DMS 273 (cell line): ENCODE results near the gene PLEKHG3.

Experiments
- DNase-seq: peaks from one replicate; lab custom pipeline; 2025; ENCODE audit not compliant: unreplicated experiment; lab: John Stamatoyannopoulos, UW

PLEKHG3 gene

DNA sequence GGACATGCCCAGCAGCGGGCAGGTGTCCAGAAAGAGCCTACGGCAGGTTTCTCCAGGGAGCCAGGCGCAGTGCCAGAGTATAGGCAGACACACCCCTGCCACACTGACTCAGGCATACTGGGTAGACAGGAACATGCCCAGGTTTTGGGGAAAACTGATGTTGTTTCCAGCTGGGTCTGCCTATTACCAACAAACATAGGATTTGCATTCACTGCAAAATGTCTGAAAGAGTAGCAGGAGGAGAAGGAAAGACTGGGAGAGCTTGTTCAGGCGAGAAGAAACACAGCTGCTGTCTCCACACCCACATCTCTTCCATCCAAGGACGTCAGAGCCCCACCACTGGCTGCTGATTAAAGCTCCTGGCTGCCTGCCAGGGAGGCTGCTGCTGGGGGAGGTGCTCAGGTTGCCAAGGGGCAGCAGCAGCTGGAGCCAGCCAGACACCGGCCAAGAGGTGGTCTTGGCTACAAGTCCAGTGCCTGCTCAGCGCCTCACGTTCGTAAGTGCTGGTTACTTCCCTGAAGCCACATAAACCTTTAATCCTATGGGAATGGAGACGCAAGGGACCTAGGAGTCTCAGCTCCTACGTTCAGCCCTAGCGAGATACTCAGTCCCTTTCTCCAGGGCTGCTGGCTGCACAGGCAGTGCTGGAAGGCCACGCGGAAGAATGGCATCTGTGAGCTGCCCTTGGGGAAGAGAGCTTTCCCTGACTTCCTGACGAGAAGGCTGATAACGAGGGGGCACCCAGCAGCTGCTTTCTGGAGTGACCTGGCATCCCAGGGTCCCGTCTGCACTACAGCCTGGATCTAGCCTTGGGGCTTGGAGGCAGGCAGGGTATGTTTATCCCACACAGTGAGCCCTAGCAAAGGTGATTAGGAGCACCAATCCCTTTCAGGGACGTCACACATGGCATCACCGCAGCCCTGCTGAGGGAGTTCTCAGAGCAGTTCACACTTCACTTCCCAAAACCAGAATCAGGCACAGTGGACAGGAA is 58.1 kb downstream of the PLEKHG3 start:
- peak; percentile 96 for DNase-seq

DNA sequence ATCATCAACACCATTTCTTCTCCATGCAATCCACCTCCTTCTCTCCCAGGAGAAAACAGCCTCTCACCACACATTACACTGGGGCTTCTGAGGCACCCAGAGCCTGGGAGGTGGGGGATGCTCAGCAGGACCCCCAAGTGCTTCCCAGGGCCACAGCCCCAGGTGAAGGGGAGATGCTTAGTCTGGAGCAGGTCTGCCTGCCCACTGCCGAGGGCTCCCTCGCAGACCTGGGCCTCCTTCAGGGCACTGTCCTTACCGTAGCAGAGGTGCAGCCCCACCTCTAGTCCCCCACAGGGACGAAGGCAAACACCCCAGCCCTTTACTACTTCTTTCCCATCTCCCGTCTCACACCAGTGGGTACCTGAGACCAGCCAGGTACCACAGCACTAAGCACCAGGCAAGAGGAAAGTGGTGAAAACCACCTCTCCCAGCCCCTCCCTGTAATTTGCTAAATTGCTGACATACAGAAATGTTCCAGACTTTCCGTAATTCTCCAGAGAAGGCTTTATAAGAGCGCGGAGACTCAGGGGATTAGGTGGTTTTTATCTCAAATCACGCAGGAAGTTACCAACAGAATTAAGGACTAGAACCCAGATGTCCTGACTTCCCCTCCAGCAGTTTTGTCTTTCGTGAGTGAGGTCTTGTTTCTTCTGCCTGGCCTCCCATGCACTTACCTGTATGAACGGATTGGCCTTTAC is 59.0 kb downstream of the PLEKHG3 start:
- peak; percentile 45 for DNase-seq

DNA sequence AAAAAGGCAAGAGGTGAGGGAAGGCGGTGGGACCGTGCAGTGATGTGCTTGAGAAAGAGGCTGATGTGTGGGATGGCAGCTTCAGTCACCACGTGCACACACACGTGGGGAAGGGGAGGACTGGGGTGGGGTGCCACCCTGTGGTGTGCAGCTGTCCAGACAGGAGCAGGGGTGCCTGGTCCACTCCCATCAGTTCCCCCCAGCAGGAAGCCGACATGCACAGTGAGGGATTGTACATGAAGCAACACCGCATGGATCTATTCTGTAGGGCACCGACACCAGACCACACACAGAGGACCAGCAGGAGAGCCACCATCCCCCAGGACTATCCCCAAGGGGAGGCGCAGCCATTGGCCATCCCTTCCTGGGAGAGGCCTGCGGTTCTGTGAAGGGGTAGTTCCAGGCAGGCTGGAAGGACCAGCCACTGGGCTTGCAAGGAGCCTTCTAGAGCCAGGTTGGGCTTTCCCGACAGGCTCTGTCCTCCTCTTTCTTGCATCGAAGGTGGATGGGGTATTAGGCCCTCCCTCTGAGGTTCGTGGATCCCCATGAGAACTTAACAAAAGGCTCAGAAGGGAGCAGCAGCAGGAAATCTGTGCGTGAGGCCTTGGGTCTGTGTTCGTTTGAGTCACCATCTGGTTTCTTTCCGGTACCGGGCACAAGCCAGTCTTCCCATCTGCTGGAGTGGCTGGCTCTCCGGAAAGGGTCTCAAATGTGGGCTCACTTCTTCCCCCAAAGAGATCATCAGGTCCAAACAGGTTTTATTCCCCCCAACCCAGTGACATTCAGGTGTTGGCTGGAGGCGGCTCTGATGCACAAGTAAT is 59.8 kb downstream of the PLEKHG3 start:
- peak; percentile 92 for DNase-seq

DNA sequence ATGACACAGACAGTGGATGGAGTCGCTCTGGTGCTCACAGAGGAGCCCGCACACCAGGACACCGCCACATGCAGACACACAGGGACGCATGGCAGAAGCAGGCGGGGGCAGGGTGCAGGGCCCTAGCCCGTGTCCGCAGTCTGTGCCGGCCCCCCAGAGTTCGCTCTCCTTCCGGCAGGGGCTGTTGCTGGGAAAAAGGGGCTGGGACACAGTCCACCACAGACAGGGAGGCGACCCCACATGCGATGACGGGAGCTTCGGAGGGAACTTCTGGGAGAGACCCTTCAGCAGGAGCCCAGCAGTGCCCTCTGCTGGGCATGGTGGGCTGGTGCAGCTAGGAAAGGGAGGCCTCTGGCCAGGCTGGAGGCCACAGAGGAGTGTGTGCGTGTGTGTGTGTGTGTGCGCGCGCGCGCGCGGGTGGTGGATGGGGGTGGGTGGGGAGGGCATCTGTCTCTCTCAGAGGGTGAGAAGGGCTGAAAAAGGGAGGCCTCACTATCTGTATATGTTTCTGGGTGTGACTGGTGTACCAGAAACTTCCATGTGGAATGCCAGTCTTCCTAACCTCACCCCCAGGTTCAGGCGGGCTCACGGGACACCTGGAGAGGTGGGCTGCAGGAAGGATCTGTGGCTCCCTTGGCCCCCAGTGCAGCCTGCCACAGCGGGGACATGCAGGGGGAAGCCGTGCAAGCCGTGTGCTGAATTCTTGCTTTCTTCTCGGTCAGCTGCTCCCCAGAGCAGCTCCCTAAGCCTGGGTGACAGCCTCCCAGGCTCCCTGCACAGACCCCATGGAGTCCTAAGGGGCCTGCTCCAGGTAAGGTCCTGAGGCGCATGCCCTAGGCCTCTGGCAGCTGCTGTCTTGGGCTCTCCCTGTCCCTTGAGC is 60.7 kb downstream of the PLEKHG3 start:
- peak; percentile 96 for DNase-seq

DNA sequence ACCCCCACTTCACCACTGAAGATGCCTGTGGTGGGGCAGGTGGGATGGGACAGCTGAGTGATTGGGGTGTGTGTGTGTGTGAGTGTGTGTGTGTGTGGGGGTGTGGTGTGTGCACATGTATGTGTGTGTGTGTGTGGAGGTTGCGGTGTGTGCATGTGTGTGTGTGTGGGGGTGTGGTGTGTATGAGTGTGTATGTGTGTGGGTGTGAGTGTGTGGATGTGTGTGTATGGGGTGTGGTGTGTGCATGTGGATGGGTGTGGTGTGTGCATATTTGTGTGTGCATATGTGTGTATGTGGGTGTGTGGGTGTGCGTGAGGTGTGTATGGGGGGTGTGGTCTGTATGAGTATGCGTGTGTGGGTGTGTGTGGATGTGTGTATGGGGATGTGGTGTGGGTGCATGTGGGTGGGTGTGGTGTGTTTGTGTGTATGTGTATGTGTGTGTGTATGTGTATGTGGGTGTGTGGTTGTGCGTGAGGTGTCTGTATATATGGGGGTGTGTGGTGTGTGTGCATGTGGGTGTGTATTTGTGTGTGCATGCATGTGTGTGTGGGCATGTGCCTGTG is 61.6 kb downstream of the PLEKHG3 start:
- DNase-seq = no peak

DNA sequence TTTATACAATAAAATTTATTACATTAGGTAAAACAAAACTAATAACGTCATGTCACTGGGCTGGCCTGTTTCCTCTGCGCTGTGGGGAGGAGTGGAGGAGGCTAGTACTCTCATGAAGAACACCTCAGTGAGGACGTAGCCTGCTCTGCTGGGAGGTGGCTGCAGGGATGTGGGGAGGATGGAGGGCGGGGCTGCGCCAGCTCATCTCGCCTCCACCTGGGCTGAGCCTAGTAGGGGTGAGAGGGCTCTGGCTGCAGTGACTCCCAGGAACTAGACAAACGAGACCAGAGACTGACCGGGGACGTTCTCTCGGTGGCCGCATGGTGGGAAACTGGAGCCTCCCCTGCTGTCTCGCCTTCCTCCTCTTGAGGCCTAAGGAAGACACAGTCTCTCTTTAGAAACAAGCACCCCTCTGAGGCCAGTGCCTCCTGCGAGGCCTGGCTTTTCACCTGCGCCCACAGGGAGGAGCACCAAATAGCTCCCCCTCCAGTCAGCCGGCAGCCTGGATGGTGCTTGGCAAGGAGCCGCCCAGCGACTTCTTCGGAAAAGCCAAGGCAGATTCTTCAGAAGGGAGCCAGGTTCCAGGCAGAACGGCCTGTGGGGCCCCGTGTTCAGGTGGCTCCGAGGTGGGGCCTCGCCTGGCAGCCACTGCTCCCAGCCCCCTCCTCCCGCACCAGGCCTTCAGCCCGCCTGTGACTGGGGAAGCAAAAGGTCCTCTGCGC is 62.4 kb downstream of the PLEKHG3 start:
- no peak for DNase-seq

DNA sequence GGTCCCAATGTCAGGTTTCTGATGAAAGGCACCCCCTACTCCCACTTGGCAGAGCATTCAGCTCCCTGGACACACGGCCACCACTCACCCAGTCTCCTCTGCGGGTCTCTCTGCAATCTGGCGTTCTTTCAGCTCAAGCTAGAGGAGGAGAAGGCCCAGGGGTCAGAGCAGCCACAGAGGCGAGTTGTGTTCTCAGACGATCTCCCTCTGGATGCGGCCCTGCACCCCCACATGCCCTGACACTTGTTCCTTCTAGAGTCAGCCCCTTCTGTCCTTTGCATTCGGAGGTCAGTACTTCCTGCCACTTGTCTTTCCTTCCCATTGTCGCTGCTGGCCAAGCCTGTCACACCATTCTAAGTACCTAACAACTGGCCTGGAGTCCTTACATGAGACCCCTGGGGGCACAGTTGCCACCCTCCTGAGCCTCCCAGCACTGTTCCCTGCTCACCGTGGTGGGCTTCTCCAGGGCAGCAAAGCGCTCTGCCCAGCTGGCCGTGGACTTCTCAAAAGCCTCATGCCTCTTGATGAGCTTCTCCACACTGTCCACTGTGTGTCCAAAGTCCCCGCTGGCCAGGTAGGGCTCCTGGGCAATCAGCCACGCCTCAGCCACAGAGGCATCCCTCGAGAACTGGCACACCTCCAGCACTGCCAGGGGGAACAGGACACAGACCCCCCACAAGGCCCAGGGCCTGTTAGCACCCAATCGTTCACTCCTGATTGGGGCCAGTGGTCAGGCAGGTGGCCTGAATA is 63.2 kb downstream of the PLEKHG3 start:
- no peak for DNase-seq

DNA sequence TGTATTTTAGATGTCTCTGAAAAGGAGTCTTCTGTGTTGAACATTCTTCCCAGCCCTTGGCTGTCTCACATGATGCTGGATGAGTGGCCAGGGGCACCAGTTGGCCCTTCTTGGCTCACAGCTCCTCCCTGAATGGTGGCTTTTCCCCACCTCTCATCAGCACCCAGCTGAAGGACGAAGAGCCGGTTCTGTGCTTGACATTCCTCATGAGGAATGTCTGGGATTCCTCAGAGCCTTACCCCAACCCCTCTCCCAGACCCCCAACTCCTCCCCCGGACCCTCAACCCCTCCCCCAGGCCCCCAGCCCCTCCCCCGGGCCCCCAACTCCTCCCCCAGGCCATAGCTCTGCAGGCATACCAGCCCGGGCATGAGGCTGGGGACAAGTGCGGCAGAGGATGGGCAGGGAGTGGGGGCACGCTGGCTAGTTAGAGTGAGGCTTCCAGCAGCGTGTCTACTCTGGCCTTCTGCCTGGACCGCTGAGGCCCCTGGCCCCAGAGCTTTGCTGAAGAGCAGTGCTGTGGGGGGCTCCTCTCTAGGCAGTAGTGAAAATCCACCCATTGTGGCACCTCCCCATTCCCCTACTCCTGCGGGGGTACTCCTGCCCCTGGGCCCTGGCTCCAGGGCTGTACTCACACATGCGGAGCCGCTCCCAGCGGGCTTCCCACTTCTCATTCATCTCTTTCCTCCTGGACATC is 64.3 kb downstream of the PLEKHG3 start:
- DNase-seq = no peak

DNA sequence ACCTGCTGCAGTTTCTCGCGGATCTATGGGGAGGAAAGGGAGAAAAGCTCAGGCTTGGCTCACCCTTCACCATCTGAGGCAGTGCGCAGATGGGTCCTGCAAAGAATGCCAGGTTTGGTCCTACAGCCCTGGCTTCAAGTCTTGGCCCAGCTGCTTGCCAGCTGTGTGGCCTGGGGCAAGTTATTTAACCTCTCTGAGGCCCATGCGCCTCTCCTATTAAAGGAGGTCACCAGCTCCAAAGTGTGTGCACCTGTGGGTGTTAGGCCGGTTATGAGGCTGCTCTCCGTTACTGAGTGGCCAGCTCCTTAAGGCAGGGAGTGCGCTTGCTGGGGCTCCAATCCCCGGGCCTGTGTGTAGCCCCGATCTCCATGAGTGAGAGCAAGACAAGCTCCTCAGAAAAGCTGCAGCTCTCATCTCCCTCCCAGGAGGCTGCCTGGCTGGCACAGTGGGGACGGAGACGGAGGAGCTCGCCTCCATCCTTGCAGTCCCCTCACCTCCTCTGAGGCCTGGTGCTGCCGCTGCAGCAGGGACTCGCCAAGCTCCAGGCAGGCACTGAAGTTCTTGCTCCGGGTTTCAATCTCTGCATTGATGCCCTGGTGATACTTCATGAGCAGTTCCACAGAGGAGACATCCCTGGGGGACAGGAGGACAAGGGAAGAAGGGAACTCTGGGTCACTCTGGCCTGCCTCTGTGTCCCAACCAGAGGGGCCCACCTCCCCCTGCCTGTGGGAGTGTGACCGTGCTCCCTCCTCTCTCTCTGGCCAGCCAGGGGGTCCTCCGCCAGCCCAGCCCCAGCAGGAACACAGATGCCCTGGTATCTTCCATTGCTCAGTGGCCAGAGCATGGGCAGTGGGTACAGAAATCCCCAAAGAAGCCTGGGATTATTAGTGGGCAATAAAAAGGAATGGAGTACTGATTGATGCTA is 65.1 kb downstream of the PLEKHG3 start:
- DNase-seq = no peak

DNA sequence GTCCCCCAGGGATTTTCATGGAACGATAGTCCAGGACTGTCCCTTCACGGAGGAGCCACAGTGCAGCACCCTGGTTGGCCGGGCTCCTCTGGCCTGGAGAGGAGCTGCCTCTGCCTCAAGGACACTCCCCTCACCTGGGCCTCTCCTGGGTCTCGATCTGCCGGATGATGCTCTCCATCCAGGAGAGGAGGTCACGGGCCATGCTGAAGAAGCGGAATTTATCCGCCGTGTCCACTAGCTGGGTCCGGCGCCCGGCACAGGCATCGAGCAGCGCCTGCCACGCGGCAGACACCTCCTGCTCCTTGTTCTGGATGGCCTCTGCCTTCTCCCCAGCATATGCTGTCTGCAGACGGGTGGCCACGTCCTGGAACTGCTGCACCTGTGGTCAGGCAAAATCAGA is 66.5 kb downstream of the PLEKHG3 start:
- DNase-seq = no peak

DNA sequence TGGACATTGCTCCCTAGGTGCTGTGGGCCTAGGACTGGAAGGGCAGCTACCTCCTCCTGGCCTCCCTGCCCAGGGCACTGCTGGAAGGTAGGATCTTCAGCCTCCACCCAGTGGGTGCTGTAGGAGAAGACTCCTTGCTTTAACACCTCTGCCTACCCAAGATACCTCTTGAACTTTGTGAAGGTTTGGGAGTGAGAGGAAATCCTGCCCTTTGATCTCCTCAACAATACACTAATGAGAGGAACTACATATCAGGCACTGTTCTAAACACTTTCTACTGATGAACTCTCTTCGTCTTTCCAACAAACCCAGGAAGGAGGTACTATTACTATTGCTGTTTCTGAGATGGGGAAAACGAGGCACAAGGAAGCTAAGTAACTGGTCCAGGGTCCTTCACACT is 66.9 kb downstream of the PLEKHG3 start:
- no peak for DNase-seq

DNA sequence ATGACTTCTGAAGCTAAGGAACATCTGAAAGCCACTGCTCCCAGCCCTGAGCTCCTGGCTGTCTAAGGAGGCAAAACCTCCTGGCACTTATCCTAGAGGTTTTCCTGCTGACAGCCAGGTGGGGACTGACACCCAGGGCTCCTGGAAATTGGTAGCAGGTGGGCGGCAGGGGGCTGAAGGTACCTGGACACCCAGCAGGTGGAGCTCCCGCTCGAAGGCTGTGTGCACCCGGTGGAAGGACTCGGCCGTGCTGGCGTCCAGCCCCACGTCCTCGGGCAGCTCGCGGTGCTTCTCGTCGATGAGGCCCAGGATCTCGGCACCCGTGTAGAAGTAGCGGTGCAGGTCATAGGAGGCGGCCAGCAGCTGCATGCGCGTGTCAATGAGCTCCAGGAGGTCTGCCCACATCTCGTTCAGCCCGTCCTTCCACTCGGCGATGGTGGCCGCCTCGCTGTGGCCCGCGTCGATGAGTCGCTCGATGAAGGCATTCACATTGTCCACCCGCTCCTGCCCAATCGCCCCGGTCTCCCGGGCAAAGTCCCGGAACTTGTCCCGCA is 68.2 kb downstream of the PLEKHG3 start:
- no peak for DNase-seq

DNA sequence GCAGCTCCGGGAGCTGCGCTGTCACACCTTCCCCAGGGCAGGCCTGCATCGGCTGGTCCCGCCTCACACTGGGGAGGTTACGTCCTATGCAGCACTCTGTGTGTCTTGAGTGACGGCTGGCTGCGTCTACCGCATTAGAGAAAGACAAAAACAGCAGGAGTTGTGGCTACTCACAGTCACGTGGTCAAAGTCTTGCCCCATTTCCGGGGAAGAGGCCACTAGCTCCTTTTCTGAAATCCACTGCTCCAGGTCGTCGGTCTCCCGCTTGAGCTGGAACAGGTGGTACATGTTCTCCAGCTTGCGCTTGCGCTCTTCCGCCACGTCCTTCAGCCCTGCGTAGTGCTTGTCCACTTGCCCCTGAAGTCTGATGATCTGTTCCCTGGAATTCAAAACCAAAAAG is 68.8 kb downstream of the PLEKHG3 start:
- no peak for DNase-seq

DNA sequence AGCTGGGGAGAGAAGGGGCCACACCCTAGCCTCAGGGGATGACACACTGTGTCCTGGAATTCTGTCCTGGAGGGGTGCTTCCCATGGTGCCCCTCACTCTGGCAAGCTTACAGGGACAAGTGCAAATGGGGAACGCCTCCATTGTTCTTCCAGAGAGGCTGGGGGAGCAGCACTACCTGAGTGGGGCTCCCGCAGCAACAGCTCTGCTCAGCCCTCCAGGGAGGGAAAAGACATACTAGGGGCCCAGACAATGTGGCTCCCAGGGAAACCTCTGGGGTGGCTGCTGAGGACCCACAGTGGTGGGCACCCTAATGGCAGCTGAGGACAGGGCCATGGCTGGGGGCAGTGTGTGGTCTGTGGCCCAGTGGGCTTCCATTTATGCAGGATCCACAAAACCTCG is 69.4 kb downstream of the PLEKHG3 start:
- peak; percentile 14 for DNase-seq

DNA sequence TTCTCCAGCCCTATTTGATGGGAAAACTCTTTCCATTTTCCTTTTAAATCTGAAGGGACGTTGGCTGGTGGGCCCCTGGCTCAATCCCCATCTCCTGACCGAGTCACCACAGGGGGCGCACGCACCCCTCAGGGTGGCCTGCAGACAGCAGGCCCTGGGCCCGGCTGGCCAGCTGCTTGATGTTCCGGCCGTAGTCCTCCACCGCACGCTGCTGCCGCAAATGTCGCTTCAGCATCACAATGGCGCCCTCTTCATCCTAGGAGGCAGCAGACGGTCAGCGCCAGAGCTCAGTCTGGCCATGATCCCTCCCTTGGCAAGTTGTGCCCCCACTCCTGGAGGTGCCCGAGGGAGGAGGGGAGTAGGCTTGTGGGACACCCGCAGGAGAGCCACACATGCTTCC is 70.0 kb downstream of the PLEKHG3 start:
- no peak for DNase-seq

DNA sequence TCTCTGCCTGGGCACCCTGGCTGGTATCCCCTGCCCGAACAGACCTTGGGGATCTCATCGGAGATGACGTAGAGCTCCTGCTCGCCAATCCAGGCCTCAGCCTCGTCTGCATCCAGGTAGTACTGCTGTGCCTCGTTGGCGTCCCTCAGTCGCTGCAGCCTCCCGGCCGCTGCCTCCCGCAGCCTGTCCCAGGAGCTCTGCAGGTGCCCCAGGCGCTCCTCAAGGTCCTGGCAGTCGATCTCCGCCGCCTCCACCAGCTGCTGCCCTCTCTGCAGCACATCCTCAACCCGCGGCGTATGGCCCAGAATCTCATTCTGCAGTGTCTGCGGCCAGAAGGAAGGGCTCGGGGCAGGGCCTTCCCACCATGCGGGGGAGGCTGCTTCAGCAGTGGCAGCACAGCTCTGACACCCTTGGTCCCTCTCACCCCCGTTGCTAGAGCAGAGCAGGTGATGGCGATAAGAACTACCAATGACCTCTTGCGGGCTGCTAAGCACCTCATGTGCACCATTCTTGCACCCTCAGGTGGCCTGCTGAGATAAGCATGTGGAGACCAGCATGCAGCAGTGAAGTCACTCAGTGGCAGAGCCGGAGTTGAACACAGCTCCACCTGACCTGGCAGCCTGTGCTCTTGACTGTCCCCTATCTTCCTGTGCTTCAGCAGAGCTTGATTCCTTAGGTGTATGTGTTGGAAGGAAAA is 71.0 kb downstream of the PLEKHG3 start:
- no peak for DNase-seq
